ENCODE data around the gene DYNLL2.
"Not testable (repeated sequence)": the region's sequence is repeated elsewhere in the genome, so short reads cannot be mapped to it uniquely, and the experiment has no call there.

DYNLL2 gene

DNA sequence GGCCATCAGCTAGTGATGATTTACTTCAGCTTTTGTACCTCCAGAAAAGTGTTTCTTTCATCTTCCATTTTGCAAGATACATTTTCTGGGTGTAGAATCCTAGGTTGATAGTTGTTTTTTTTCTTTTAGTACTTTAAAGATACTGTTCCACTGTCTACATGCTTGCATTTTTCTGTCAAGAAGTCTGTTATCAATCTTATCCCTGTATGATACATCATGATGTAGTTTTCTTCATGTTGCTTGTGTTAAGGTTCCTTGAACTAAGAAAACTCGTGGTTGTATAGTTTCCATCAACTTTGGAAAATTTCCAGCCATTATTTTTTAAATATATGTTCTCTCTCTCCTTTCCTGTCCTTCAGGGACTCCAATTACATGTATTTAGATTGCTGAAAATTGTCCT, 24.1 kb downstream of the DYNLL2 start:
- DNase-seq = no peak

GRCh38 chr17:58109197-58109596, 26.0 kb downstream of the DYNLL2 start:
- DNase-seq = no peak

GRCh38 chr17:58110012-58110411, 26.8 kb downstream of the DYNLL2 start:
- DNase-seq = no peak

DNA sequence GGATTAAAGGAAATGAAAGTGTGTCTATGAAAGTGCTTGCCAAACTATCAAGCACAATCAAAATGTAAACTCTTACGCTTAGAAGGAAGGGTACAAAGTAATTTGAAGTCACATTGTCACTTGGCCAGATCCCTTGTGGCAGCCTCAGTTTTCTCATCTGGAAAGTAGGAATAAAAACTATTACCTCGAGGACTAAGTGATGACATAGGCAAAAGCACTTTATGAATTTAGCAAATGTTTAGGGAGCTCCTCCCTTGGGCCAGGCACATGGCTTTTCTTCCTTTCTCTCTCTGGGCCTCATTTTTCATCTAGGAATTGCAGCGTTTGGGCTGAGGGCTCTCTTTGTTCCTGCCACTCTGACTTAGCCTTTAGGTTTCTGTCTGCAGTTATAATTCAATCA, 28.5 kb downstream of the DYNLL2 start:
- DNase-seq = no peak

- peak; percentile 83 for DNase-seq
Measured at GRCh38 chr17:58112970-58113631, 29.9 kb downstream of the DYNLL2 start.

GRCh38 chr17:58113947-58114346, 30.7 kb downstream of the DYNLL2 start:
- no peak for DNase-seq

- DNase-seq = no peak
Measured at GRCh38 chr17:58117382-58117781, 34.2 kb downstream of the DYNLL2 start.

- no peak for DNase-seq
Measured at GRCh38 chr17:58119491-58119890, 36.3 kb downstream of the DYNLL2 start.

- no peak for DNase-seq
Measured at GRCh38 chr17:58120195-58120822, 37.1 kb downstream of the DYNLL2 start.

DNA sequence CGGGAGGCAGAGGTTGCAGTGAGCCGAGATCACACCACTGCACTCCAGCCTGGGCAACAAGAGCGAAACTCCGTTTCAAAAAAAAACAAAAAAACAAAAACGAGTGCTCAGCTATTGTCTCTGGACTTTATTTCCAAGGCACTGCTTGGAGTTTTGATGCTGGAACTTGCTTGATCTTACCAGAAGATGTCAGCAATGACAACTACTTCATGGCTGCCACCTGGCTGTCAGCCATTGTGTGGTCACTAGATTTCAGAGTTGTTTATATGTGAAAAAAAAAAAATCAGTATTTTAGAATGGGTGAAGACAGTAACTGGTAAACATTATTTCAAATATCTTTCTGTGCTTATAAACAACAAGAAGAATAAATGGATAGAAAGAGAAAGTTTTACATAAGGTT, 38.7 kb downstream of the DYNLL2 start:
- DNase-seq = peak; percentile 77

DNA sequence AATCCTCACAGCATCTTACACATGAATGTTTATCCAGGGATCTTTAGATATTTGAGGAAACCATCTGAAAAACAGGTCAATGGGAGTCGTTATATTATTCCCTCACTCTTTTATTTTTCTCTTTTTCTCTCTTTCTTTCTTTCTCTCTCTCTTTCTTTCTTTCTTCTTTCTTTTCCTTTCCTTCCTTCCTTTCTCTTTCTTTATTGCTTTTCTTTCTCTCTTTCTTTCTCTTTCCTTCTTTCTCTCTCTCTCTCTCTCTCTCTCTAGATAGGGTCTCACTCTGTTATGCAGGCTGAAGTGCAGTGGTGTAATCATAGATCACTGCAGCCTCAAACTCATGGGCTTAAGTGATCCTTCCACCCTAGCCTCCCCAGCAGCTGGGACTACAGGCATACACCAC, 44.6 kb downstream of the DYNLL2 start:
- no peak for DNase-seq

DNA sequence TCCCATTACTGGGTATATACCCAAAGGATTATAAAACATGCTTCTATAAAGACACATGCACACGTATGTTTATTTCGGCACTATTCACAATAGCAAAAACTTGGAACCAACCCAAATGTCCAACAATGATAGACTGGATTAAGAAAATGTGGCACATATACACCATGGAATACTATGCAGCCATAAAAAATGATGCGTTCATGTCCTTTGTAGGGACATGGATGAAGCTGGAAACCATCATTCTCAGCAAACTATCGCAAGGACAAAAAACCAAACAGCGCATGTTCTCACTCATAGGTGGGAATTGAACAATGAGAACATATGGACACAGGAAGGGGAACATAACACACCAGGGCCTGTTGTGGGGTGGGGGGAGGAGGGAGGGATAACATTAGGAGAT, 49.5 kb downstream of the DYNLL2 start:
- DNase-seq = not testable (repeated sequence)

GRCh38 chr17:58136669-58137279, 53.6 kb downstream of the DYNLL2 start:
- no peak for DNase-seq

DNA sequence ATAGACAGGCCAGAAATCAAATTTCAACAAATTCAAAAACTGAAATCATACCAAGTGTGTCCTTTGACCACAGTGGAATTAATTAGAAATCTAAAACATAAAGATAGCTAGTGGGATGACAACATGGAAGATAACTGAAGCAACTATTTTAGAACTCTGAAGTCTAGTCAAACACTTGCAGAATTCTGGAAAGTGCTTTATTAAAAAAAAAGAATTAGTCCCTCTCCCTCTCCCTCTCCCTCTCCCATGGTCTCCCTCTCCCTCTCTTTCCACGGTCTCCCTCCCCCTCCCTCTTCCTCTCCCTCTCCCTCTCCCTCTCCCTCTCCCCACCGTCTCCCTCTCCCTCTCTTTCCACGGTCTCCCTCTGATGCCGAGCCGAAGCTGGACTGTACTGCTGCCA, 58.3 kb downstream of the DYNLL2 start:
- no peak for DNase-seq

GRCh38 chr17:58143335-58143734, 60.1 kb downstream of the DYNLL2 start:
- not testable (repeated sequence) for DNase-seq

DNA sequence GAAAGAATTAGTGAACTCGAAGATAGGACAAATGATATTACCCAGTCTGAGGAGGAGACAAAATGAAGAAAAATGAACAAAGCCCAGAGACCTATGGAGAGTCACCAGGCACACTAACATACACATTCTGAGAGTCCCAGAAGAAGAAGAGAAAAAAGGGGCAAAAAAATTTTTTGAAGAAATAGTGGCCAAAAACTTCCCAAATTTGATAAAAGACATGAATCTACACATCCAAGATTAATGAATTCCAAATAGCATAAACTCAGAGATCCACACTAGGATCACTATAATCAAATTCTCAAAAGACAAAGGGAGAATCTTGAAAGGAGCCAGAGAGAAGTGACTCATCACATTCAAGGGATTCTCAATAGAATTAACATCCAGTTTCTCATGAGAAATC, 61.6 kb downstream of the DYNLL2 start:
- no peak for DNase-seq

Data from NCI-H2171 treated with DMSO at 0.1 percent for 48 hours (cell line).